Left lung (tissue), 14 donors: Measurements from ENCODE around the gene DNAAF1. TPM values are rescaled to one million over a fixed set of nuclear protein-coding genes. Genes with fewer than 3 reads are reported as not detected.

Source experiments
- ATAC-seq: fragments of 200-7000 bp; cut with Tn5 transposase; one replicate; pipeline ENCODE4 v1.9.1; 2020; ENCODE audit warnings: moderate library complexity
- DNase-seq, 4 donors: peaks; one replicate each; pipeline ENCODE4 v3.0.0-alpha.2; 2013 to 2020
- H3K27ac ChIP-seq, 2 donors: fragments of 200-600 bp; sonication (generic) in 1 of 2; one replicate each; pipeline versions ENCODE4 v1.5.0 to v1.8.0; 2020 to 2021
- H3K27me3 ChIP-seq, 2 donors: fragments of 200-600 bp; sonication (generic) in 1 of 2; one replicate each; pipeline versions ENCODE4 v1.5.0 to v1.8.0; 2020 to 2021
- H3K36me3 ChIP-seq, 2 donors: fragments of 200-600 bp; sonication (generic) in 1 of 2; one replicate each; pipeline versions ENCODE4 v1.5.0 to v1.8.0; 2020 to 2021
- H3K4me1 ChIP-seq, 2 donors: fragments of 200-600 bp; one replicate each; pipeline ENCODE4 v1.8.0; 2021
- H3K4me3 ChIP-seq, 2 donors: fragments of 200-600 bp; sonication (generic) in 1 of 2; one replicate each; pipeline versions ENCODE4 v1.5.0 to v1.8.0; 2020 to 2021; ENCODE audit warnings: mild to moderate bottlenecking in 1 of 2
- H3K9me3 ChIP-seq, 2 donors: fragments of 200-600 bp; sonication (generic) in 1 of 2; one replicate each; pipeline versions ENCODE4 v1.5.0 to v1.8.0; 2020 to 2021
- intact Hi-C, 2 donors: fragments of 100-400 bp; cut with DNase I; formaldehyde crosslinking; loops; one replicate each; pipeline versions ENCODE4 v1.11.2 to v1.14.2; 2022
- long read RNA-seq, 12 donors: library from polyadenylated mRNA in 2 of 12; unstranded in 2 of 12; transcript quantifications; one replicate each; pipeline ENCODE4 v2.0.0 and lab custom pipeline, GENCODE V29; 2019 to 2026
- polyA plus RNA-seq, 6 donors: library from polyadenylated mRNA; unstranded; fragments of 120-200 nt; gene quantifications; one replicate each; pipeline ENCODE4 v1.2.1, GENCODE V29; 2013; ENCODE audit not compliant: insufficient read length in 6 of 6
- total RNA-seq, 2 donors: library from RNA; stranded (reverse); fragmentation: NEBNext Ultra II Directional; extraction: Animal tissue kit (Norgen Biotek cat#: 25700); gene quantifications; one replicate each; pipeline ENCODE4 v1.2.1, GENCODE V29; 2021
- TF ChIP-seq, protein P1 (sequence below), 2 donors: fragments of 200-600 bp; sonication (generic) in 1 of 2; IDR thresholded peaks; one replicate each; pipeline versions ENCODE4 v1.5.0 to v1.8.0; 2021; ENCODE audit warnings: antibody characterized with exemption in 2 of 2
- donor health status: DM: no; HTN: yes; CAD: no.
- donor health status: DM: no; HTN: no; CAD: no.

DNAAF1 gene
- total RNA-seq (10 to 100 TPM in 1 of 2 donors, under 1 TPM in 1; 0.85 to 10.3 TPM), polyA plus RNA-seq (10 to 100 TPM in 4 of 6 donors, 1 to 10 TPM in 2; 4.1 to 22.3 (median 13.5) TPM)
- long read RNA-seq, donor 1, transcript DNAAF1-210 (1 exons, 2,689 nt) = major isoform, 70 of 92 reads
- long read RNA-seq, donor 1, partial matches to known transcripts = 20 of 92 reads
- long read RNA-seq, donor 1, other reads (novel, unspliced or antisense) = 0 of 92 reads
- long read RNA-seq, donor 2, transcript DNAAF1-210 (1 exons, 2,689 nt) = major isoform, 48 of 48 reads
- long read RNA-seq, donor 2, partial matches to known transcripts = 0 of 48 reads
- long read RNA-seq, donor 2, other reads (novel, unspliced or antisense) = 0 of 48 reads
- long read RNA-seq, donor 3, transcript DNAAF1-210 (1 exons, 2,689 nt) = major isoform, 39 of 39 reads
- long read RNA-seq, donor 3, partial matches to known transcripts = 0 of 39 reads
- long read RNA-seq, donor 3, other reads (novel, unspliced or antisense) = 0 of 39 reads
- long read RNA-seq, donor 4, partial matches to known transcripts = 0 of 2 reads
- long read RNA-seq, donor 4, other reads (novel, unspliced or antisense) = 1 of 2 reads
- long read RNA-seq, donor 5, transcript DNAAF1-210 (1 exons, 2,689 nt) = major isoform, 45 of 58 reads
- long read RNA-seq, donor 5, partial matches to known transcripts = 9 of 58 reads
- long read RNA-seq, donor 5, other reads (novel, unspliced or antisense) = 0 of 58 reads
- long read RNA-seq, donor 6, transcript DNAAF1-210 (1 exons, 2,689 nt) = major isoform, 22 of 28 reads
- long read RNA-seq, donor 6, partial matches to known transcripts = 5 of 28 reads
- long read RNA-seq, donor 6, other reads (novel, unspliced or antisense) = 0 of 28 reads
- long read RNA-seq, donor 7, transcript DNAAF1-210 (1 exons, 2,689 nt) = major isoform, 39 of 40 reads
- long read RNA-seq, donor 7, partial matches to known transcripts = 0 of 40 reads
- long read RNA-seq, donor 7, other reads (novel, unspliced or antisense) = 0 of 40 reads
- long read RNA-seq, donor 8, transcript DNAAF1-210 (1 exons, 2,689 nt) = major isoform, 53 of 53 reads
- long read RNA-seq, donor 8, partial matches to known transcripts = 0 of 53 reads
- long read RNA-seq, donor 8, other reads (novel, unspliced or antisense) = 0 of 53 reads
- long read RNA-seq, donor 9, partial matches to known transcripts = 0 of 1 reads
- long read RNA-seq, donor 9, other reads (novel, unspliced or antisense) = 0 of 1 reads
- long read RNA-seq, donor 10, partial matches to known transcripts = 0 of 1 reads
- long read RNA-seq, donor 10, other reads (novel, unspliced or antisense) = 1 of 1 reads
- long read RNA-seq, donor 11 = 0 reads
- long read RNA-seq, donor 12, transcript DNAAF1-210 (1 exons, 2,689 nt) = major isoform, 51 of 58 reads
- long read RNA-seq, donor 12, partial matches to known transcripts = 7 of 58 reads
- long read RNA-seq, donor 12, other reads (novel, unspliced or antisense) = 0 of 58 reads

GRCh38 chr16:84144859-84145639 is at the start of gene DNAAF1, which contains the start of gene HSDL1:
Gene DNAAF1, plus strand, starts transcription at chr16:84145308. Its CDS starts 133 bp downstream, at chr16:84145441.
Gene HSDL1, minus strand, starts transcription at chr16:84145177. Its CDS starts 13,856 bp downstream, at chr16:84131321.
- Histone ChIP-seq H3K27me3 (peaks cover 0 to 20% of the 10 kb centered on the region in 2 donors), H3K27ac (peak within 1 kb of the TSS; percentile 69 to 83), H3K36me3 (no peaks in the 10 kb centered on the region), H3K4me1 (peaks cover 5 to 20% of the 10 kb centered on the region in 2 donors), H3K9me3 (no peaks in the 10 kb centered on the region), H3K4me3 (peak within 1 kb of the TSS; percentile 78 to 81)
- ATAC-seq (peak; percentile 97), DNase-seq (peak; percentile 91 to 98 (median 94))
- TF ChIP-seq, protein P1, sequence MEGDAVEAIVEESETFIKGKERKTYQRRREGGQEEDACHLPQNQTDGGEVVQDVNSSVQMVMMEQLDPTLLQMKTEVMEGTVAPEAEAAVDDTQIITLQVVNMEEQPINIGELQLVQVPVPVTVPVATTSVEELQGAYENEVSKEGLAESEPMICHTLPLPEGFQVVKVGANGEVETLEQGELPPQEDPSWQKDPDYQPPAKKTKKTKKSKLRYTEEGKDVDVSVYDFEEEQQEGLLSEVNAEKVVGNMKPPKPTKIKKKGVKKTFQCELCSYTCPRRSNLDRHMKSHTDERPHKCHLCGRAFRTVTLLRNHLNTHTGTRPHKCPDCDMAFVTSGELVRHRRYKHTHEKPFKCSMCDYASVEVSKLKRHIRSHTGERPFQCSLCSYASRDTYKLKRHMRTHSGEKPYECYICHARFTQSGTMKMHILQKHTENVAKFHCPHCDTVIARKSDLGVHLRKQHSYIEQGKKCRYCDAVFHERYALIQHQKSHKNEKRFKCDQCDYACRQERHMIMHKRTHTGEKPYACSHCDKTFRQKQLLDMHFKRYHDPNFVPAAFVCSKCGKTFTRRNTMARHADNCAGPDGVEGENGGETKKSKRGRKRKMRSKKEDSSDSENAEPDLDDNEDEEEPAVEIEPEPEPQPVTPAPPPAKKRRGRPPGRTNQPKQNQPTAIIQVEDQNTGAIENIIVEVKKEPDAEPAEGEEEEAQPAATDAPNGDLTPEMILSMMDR (IDR thresholded peaks at IDR 0.05) = no peak
- intact Hi-C loops = no loop called here

DNA sequence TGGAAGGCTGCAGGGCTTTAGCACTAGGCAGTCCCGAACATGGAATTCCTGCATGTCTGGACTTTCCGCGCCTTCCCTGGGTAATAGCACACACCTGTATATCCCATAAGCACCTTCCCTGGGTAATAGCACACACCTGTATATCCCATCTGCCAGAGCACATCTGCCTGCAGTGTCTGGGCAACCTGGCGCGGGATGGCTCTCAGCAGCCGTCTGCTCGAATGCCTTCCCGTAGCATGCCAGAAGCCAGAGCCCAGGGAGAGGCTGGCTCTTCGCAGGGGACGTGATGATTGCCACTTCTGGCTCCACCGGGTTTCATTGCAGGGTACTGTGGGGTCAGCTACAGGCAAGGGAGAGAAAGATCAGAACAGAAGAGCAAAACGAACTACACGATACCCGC is 49.6 kb upstream of the DNAAF1 start:
- ATAC-seq (no peak), DNase-seq (no peak)
- Histone ChIP-seq H3K36me3 (peaks cover 0 to 86% of the 10 kb centered on the region in 2 donors), H3K4me1 (peaks cover 0 to 37% of the 10 kb centered on the region in 2 donors), H3K27ac (peak overlapping the region in 1 of 2 donors; percentile 67), H3K27me3 (no peaks in the 10 kb centered on the region), H3K9me3 (no peaks in the 10 kb centered on the region), H3K4me3 (no peak overlapping the region)
- TF ChIP-seq, protein P1 (IDR thresholded peaks at IDR 0.05) = no peak
- intact Hi-C loops = loop anchor here in 1 of 2 donors (10.0 kb wide), 1 partner anchor 89 kb away; the partner anchor contains the start of gene TAF1C

DNA sequence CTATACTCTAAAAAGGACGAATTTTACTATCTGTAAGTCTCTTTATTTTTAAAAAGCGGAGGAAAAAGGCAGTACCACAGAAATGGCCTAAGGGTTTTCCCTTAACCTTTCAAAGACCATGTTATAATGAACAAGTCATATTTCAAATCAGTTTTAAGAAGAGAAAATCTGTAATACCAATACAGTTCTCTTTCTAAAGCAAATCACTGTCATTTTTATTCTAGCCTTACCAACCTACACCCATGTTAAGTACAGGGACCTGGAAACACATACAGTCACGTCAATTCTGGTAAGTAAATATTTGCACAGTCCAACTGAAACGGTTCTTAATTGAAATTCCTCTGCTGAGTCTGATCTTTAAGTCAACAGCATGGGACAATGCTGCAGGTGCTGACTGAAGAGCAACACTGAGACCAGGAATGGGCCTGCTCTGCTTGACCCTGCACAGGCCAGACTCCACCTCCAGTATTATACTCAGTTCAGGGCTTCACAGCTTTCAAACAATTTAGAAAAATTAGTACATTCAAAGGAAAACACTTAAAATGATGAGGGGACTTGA is 48.6 kb upstream of the DNAAF1 start:
- H3K36me3 ChIP-seq = peaks cover 0 to 85% of the 10 kb centered on the region in 2 donors
- DNase-seq (peak in 3 of 4 donors; percentile 15 to 64 (median 53)), ATAC-seq (peak; percentile 91)
- TF ChIP-seq, protein P1 (IDR thresholded peaks at IDR 0.05) = no peak
- H3K27ac ChIP-seq = peak overlapping the region in 1 of 2 donors; percentile 67
- intact Hi-C loops = loop anchor here in 1 of 2 donors (10.0 kb wide), 1 partner anchor 88 kb away; the partner anchor contains the start of gene TAF1C
- no peaks in the 10 kb centered on the region for H3K27me3 ChIP-seq
- no peaks in the 10 kb centered on the region for H3K9me3 ChIP-seq
- peaks cover 0 to 43% of the 10 kb centered on the region in 2 donors for H3K4me1 ChIP-seq
- no peak overlapping the region for H3K4me3 ChIP-seq

DNA sequence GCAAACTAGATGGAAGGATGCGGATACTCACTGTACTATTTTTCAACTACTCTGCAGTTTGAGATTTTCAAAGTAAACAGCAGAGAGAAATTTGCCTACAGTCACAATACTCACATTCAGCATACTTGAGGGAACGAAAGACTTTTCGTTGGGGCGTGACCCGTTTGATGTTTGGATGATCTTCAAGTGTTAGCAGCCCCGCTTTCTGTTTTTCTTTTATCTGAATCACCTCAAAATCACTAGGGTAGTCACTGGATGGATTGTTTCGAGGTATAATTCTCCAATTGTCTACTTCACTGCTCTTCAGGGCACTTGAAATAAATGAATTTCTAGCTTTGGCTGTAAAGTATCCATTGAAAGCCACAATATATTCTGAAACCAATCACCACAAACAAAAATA is 46.2 kb upstream of the DNAAF1 start:
- H3K4me1 ChIP-seq = peaks cover 0 to 52% of the 10 kb centered on the region in 2 donors
- intact Hi-C loops = loop anchor here in 1 of 2 donors (10.0 kb wide), 1 partner anchor 86 kb away; the partner anchor contains the start of gene TAF1C
- H3K36me3 ChIP-seq = peaks cover 0 to 66% of the 10 kb centered on the region in 2 donors
- DNase-seq = no peak
- TF ChIP-seq, protein P1 (IDR thresholded peaks at IDR 0.05) = no peak
- no peaks in the 10 kb centered on the region for H3K27me3 ChIP-seq
- H3K9me3 ChIP-seq = no peaks in the 10 kb centered on the region
- ATAC-seq = peak; percentile 20
- H3K4me3 ChIP-seq = no peak overlapping the region
- peak overlapping the region; percentile 33 to 77 for H3K27ac ChIP-seq
